SIG-M5 treated with dmso at 0.1 percent for 504 hours (cell line): Measurements from ENCODE around the gene PLG.
"Not testable (repeated sequence)": the region's sequence is repeated elsewhere in the genome, so short reads cannot be mapped to it uniquely, and the experiment has no call there.

Experiments used
- DNase-seq: peaks from one replicate; lab custom pipeline; 2025; ENCODE audit not compliant: unreplicated experiment; lab: John Stamatoyannopoulos, UW

The PLG gene

DNA sequence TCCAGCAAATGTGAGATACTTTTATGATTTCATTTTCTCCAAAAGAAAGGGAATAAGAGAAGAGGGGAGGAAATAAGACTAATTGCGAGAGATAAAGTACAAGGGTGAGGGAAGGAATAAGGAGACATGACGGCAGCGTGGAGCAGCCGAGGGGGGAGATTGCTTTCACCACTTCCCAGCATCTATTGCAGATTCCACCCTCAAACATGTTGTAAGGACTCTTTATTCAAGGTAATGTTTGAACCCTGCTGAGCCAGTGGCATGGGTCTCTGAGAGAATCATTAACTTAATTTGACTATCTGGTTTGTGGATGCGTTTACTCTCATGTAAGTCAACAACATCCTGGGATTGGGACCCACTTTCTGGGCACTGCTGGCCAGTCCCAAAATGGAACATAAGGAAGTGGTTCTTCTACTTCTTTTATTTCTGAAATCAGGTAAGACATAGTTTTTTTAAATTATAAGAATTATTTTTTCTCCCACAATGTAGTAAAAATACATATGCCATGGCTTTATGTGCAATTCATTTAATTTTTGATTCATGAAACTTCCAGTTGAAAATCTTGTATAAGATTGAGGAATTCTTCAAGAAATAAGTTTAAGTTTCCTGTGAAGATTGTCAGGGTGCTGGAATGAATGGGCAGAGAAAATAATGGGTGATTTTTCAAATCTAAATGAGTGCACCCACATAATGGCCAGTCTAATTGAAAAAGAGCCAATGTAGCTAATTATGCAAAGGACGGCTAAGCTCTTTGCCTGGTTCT is at the start of gene PLG:
Gene PLG (plus strand): TSS at position 327 of the 763 bp plus-strand sequence. CDS start 61 bp downstream, at position 388.
- not testable (repeated sequence) for DNase-seq

DNA sequence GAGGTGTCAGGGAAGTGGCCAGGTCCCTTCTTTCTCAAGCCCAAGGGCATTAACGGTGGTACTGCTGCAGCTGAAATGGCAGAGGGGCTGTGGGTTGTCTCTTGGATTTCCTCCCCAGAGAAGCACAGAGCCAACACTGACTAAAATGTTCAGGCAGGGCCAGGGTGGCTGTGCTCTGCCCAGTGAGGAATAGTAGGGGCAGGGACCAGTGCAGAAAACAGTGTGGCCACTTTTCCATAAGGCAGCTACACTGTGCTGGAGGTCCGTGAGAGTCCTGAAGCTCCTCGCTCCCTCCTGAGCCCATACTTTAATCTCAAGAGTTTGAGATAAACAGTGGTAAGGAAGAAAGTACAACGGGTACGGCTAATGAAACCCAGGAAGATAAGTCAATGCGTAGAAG is 42.5 kb upstream of the PLG start:
- DNase-seq: no peak

DNA sequence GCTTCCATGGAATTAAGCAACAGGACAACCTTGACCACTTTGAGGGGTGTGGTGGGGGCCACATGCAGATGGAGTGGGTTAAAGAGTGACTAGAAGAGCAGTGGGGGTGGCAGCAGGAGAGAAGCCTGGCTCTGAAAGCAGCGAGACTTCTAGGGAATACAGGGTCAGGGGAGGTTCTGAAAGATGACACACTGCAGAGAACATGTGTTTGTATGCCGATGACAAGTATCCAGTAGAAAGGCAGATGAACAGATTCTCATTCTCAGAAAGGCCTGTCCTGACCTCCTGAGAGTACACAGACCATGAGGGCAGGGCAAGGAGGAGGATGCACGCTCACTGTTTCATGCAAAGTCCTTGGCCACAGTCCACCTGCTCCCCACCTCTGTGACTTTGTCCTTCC is 40.8 kb upstream of the PLG start:
- no peak for DNase-seq

DNA sequence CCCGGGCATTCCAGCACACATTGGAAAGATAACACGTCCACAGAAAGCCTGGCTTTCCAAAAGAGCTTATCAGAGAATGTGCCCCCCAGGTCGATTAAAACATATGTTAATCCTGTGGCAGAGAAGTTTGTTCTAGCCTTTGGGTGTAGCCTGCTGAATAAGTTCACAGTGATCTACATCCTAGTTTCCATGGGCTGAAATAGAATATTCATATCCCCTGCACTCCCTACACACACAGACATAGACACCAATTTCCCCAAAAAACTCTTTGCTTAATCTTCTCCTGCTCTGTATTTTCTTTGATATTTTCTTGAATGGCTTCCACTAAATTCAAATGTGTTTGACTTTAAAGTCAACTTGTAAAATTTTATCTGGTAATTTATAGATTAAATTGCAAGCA is 39.6 kb upstream of the PLG start:
- no peak for DNase-seq

DNA sequence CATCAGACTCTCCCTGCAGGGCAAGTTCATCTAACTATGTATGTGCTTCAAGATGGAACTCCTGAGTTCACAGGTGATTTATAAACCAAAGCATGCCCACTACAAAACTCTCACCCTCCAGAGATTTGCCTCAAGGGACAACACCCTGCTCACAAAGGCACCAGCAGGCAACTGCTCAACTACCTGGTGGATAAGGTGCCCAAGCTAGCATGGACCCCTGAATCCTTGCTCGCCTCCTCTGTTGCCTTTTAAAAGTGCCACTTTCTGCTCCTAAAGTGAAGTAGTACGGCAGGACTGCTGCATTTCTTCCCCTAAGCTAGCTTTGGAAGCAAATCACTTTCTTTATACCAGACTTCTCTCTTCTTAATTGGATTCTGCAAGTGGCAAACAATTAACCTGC is 39.2 kb upstream of the PLG start:
- DNase-seq: no peak

DNA sequence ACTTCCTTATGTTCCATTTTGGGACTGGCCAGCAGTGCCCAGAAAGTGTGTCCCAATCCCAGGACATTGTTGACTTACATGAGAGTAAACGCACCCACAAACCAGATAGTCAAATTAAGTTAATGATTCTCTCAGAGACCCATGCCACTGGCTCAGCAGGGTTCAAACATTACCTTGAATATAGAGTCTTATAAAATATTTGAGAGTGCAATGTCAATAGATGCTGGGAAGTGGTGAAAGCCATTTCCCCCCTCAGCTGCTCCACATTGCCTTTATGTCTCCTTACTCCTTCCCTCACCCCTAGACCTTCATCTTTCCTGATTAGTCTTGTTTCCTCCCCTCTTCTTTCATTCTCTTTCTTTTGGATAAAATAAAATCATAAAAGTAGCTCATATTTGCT is 37.8 kb upstream of the PLG start, which contains the start of gene LPA:
Gene LPA (minus strand): TSS at position 78 of the 400 bp plus-strand sequence. CDS start 61 bp downstream, at position 17.
- not testable (repeated sequence) for DNase-seq

DNA sequence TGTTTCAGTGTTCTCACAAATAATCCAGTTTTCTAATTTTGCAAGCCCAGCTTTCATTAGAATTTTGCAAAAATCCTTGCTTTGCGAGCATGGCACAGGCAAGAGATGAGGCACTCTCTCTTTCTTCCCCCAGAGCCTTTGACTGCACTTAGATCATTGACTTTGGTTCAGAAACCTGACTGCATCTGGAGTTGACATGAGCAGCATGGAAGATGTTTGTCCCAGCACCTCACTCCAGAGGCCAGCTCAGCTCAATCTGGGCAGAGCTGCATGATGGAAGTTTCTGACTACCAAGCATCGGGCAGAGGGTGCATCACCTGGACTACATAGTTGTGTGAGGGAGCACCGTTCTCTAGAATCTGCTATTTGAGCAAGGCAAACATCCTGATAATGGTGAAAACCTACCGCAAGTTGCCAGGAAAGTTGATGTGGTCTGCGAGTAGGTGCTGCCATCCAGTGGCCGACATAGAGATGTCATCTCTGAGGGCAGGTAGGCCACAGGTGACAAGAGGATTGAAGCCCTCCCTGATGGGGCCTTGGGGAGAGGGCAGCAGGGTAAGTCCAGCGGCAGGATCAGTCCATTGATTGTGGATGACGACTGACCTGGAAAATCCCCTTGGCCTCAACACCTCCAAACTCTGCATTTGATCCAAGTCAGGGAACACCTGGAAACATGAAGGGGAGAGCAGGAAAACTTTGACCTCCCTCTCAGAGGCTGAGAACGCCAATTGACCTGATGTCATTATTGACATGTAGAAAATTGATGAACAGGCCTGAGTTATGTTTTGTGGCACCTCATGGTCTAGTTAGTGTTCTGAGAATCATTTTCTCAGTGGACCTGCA is 34.2 kb upstream of the PLG start:
- peak; percentile 7 for DNase-seq

DNA sequence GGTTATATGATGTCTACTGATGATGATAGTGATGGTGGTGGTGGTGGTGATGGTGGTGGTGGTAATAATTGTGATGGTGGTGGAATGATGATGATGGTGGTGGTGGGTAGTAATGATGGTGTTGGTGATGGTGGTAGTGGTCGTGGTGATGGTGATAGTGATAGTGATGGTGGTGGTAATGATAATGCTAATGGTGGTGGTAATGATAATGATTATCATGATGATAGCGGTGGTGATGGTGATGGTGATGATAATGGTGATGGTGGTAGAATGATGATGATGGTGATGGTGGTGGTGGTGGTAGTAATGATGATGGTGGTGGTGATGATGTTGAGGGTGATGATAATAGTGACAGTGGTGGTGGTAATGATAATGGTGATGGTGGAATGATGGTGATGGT is 33.5 kb upstream of the PLG start:
- no peak for DNase-seq

DNA sequence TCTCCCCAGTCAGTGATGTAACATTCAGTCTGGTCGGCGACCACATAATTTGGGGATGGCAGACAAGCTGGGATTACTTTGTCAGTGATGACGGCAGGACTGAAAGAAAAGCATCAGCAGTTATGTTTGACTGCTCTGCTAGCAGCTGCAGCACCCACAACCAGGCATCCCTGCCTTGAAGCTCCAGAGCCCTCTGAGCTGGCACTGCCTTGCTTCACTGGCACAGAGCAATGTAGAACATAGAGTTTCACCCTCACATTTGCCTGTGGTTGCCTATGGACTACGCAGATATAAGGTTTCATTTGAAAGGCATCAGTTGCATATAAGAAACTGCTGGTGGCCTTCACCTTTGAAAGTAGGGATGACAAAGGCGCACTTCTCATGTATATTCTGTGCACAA is 25.6 kb upstream of the PLG start:
- not testable (repeated sequence) for DNase-seq

DNA sequence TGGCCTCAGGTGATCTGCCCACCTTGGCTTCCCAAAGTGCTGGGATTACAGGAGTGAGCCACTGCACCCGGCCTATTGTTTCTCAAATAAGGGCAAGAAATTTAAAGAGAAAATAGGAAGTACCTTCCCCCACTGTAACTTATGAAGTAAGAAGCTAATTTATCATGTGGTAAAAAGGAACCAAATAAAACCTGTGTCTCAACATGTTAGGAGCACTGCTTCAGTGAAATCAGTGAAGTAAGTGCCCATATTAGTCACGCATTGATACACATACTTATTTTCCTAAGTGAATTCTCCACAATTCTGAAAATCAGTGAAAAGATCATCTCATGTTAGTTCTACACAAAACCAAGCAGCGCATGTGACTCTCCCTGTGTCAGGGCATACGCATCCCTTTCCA is 23.8 kb upstream of the PLG start:
- peak; percentile 3 for DNase-seq

DNA sequence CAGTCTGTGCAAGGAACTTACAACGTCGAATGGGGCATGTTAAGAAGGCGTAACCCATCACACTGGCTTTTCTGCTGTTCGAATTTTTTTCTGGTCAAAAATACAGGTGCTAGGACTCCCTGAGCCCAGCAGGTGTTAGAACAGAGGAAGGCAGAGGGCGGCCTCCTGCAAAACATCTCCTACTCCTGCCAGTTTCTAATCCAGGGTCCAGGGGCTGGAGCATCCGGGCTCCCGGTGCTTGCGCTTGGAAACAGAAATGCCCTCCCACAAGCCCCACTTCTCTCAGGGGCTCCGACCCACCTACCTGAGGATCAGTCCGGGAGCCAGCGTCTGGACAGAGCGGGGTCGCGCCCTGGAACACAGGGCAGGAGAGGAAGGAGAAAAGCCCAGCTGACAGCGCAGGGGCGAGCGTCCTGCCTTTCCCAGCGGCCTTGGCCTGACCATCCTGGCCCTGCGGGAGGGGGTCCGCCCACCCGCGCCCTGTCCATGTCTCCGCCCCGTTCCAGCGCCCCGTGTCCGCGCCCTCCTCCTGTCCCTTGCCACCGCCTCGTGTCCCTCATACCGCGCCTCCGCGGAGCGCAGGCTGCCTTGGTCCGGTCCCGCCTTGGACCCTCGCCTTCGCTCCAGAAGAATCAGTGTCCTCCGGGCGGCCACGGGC is 23.2 kb upstream of the PLG start:
- DNase-seq: no peak

DNA sequence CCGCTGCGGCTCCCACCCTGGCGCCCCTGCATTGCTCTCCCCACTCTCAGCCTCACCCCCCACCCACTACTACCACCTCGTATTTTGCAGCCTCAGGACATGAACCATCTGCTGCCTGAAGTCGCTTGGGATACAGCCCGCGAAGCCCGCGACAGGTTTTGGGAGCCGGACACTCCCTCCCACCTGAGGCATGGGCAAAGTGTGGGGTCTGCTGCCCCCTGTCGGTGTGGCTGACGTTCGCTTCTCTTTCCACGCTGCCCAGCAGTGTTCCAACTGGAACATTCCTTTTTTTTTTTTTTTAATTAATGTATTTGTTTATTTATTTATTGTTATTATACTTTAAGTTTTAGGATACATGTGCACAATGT is 22.7 kb upstream of the PLG start:
- no peak for DNase-seq

DNA sequence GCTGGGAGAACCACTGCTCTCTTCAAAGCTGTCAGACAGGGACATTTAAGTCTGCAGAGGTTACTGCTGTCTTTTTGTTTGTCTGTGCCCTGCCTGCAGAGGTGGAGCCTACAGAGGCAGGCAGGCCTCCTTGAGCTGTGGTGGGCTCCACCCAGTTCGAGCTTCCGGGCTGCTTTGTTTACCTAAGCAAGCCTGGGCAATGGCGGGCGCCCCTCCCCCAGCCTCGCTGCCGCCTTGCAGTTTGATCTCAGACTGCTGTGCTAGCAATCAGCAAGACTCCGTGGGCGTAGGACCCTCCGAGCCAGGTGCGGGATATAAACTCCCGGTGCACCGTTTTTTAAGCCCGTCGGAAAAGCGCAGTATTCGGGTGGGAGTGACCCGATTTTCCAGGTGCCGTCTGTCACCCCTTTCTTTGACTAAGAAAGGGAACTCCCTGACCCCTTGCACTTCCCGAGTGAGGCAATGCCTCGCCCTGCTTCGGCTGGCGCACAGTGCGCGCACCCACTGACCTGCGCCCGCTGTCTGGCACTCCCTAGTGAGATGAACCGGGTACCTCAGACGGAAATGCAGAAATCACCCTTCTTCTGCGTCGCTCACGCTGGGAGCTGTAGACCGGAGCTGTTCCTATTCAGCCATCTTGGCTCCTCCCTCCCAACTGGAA is 16.8 kb upstream of the PLG start:
- not testable (repeated sequence) for DNase-seq

DNA sequence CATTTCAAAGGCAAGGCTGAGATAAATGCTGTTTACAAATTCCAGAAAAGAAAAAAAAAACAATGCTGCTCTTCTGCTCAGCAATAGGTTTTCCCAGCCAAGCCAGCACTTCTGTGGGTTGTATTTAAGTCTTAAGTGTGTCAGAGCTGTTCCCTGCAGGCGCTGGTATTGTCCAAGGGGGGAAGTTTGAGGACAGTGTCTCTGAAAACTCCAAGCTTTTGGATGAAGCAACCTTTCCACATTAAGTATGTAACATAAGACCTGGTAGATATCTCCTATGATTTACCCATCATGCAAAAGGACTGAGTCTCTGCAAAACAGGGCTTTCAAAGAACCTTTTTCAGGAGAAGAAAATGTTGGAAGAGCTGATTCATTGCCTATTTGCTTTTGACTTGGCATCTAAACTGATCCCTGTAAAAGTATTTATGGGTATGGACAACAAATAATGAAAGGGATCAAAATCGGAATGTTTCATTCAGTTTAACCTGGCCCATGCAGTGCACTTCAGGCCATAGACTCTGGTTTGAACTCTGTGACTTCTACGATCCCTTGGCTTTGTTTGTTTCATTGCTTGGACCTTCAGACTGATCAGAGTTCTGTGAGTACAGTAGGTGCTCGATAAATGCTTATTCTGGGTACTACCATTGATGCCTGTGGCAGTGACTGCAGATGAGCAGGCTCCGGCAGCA is 16.1 kb upstream of the PLG start:
- no peak for DNase-seq

DNA sequence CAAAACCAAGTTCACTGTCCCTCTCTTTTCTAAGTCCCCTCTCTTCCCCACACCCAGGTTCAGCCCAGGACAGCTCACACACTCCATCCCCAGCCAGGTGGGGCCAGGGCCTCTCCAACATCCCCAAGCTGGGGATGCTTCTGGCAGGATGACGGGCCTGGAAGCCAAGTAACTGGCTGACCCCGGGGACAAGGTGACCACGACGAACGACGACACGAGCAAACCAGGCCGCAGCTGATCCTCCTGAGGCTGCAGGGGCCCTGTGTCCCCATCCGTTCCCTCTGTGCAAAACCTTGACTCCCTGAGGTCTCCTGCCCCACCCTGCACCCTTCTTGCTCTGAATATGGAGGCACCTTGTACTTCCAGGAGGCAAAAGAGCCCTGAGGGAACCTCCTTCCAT is 11.6 kb upstream of the PLG start:
- DNase-seq: no peak

DNA sequence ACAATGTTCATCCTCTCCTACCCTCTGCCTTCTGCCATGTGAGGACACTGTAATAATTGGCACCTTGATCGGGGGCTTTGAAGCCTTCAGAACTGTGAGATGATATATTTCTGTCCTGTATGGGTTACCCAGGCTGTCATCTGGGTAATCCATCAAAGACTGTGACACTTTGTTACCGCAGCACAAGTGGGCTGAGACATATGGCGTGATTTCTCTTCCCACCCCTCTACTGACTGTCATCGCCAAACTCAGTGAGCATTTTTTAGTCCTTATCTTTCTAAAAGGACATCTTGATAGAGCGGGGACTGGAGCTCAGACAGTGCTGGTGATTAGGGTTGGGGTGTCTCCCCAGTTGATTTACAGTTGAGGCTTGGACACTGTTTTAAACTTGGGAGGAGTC is 10.4 kb upstream of the PLG start:
- no peak for DNase-seq

DNA sequence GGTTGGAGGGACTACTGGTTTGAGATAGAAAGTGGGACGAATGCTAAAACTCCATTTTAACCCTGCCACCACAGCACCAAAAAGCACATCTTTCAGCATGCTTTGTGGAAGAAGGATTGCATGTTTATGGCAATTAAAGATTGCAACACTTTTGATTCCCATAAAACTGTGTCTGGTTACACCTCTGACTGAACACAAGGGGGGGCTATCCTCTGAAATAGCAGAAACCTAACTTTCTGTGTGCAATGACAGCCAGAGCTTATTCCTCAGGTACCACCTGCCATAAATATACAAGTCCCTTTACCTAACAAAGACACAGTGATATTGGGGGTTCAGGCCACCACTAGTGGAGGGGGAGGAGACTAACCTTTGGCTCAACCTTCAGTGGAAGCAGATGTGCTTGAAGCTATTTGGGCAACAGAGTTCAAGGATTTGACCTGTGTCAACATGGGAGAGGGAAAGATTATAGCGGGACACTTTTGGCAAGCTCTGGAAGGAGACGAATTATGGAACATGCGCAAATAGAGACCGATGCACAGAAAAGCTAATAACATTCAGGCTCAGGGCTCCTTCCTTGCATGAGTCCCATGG is 9.6 kb upstream of the PLG start:
- DNase-seq: no peak

DNA sequence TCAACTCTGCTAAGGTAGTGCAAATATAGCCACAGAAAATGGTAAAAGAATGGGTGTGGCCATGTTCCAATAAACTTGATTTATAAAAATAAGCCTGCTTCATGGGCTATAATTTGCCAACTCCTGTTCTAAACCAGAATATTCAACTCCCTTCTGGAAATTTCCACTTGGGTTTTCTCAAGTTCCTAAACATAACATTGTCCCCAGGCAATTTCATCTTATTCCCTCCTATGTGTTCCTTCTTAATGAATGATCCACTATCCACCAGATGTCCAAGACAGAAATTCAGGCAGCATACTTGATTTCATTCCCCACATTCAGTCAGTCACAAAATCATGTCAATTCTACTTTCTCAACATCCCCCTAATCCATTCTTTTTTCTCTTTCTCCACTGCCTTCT is 7.0 kb upstream of the PLG start:
- not testable (repeated sequence) for DNase-seq

DNA sequence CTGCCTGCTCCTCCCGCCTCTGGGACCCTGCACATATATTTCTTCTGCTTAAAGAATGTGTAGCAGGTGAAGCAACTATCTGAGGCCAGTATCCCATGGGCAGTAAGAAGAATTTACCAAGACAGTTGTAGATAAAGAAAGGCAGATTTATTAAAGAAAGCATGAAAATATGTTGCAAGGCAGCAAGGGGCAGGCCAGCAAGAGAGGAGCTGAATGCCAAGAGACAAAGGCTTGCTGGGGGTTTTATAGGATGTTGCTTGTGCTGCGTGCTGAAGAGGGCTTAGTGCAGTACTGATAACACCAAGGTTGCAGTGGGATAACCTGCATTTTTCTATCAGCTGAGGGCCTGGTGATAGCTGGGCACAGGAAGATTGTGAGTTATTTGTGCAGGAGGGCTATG is 6.4 kb upstream of the PLG start:
- not testable (repeated sequence) for DNase-seq

DNA sequence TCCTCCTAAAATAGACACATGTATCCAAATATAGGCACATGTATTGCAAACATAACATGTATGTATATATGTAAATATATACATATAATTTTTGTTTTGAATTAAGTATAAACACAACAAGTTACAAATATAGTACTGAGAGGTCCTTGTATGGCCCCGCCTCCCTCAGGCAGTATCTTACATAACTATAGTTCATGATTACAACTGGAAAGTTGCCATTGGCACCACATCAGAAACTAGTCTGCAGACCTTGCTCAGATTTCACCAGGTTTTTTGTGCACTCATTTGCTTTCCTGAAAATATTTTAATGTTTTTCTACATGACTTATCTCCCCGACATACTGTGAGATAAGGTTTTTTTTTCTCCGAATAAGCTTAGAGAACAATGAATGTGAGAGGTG is 5.2 kb upstream of the PLG start:
- not testable (repeated sequence) for DNase-seq
